Measurements from ENCODE around the gene INPP4B.

INPP4B gene

GRCh38 chr4:142447009-142447408 lies 399.1 kb downstream of the INPP4B start:
- DNase-seq, result no peak

GRCh38 chr4:142443469-142443868 lies 402.6 kb downstream of the INPP4B start:
- DNase-seq, result no peak

GRCh38 chr4:142440093-142440492 lies 406.0 kb downstream of the INPP4B start:
- no peak for DNase-seq

GRCh38 chr4:142435599-142436235 lies 410.4 kb downstream of the INPP4B start:
- peak; percentile 45 for DNase-seq

GRCh38 chr4:142434519-142435224 lies 411.4 kb downstream of the INPP4B start:
- DNase-seq, result no peak

GRCh38 chr4:142428715-142429114 lies 417.4 kb downstream of the INPP4B start:
- no peak for DNase-seq

GRCh38 chr4:142427456-142427855 lies 418.6 kb downstream of the INPP4B start:
- DNase-seq, result no peak

- DNase-seq, result no peak
Measured at GRCh38 chr4:142423861-142424260, 422.2 kb downstream of the INPP4B start.

- DNase-seq, result no peak
Measured at GRCh38 chr4:142420311-142421095, 425.6 kb downstream of the INPP4B start.

GRCh38 chr4:142419712-142420111 lies 426.4 kb downstream of the INPP4B start:
- DNase-seq, result no peak

GRCh38 chr4:142418697-142419096 lies 427.4 kb downstream of the INPP4B start:
- no peak for DNase-seq

GRCh38 chr4:142416711-142417275 lies 429.3 kb downstream of the INPP4B start:
- DNase-seq, result no peak

- no peak for DNase-seq
Measured at GRCh38 chr4:142416121-142416520, 430.0 kb downstream of the INPP4B start.

- DNase-seq, result no peak
Measured at GRCh38 chr4:142414366-142414990, 431.6 kb downstream of the INPP4B start.

GRCh38 chr4:142413485-142413884 lies 432.6 kb downstream of the INPP4B start:
- no peak for DNase-seq

- DNase-seq, result no peak
Measured at GRCh38 chr4:142411993-142412392, 434.1 kb downstream of the INPP4B start.

- no peak for DNase-seq
Measured at GRCh38 chr4:142408003-142408441, 438.1 kb downstream of the INPP4B start.

- no peak for DNase-seq
Measured at GRCh38 chr4:142407596-142407995, 438.5 kb downstream of the INPP4B start.

- DNase-seq, result no peak
Measured at GRCh38 chr4:142406917-142407501, 439.1 kb downstream of the INPP4B start.

GRCh38 chr4:142406499-142406835 lies 439.6 kb downstream of the INPP4B start:
- DNase-seq, result no peak

GRCh38 chr4:142405695-142406498 lies 440.2 kb downstream of the INPP4B start:
- no peak for DNase-seq
